Measurements from ENCODE around the gene LRRN3.

- TF ChIP-seq CTCF (IDR thresholded peaks at IDR 0.05) (no peak), POLR2AphosphoS5 (IDR thresholded peaks at IDR 0.05) (no peak), EP300 (IDR thresholded peaks at IDR 0.05) (no peak), POLR2A (IDR thresholded peaks at IDR 0.05) (no peak)
Observed at GRCh38 chr7:111047595-111047994, 43.3 kb upstream of the LRRN3 start.
